SK-MEL-5 (cell line): ENCODE results near the gene PLS3. TPM values are rescaled to one million over a fixed set of nuclear protein-coding genes. Genes with fewer than 3 reads are reported as not detected.
A peak's percentile ranks its signal among the peaks of the same experiment; 100 is the strongest.
"Not testable (repeated sequence)": the region's sequence is repeated elsewhere in the genome, so short reads cannot be mapped to it uniquely, and the experiment has no call there.

Experiments used
- DNase-seq: peaks from one replicate; pipeline ENCODE4 v3.0.0-alpha.2; 2016; ENCODE audit warnings: low read depth, low spot score
- in situ Hi-C: cut with HindIII; loops from 2 replicates; pipeline ENCODE4 v1.10.0; 2016; ENCODE audit warnings: low sequenced_read_pairs, high pct_unique_total_duplicates, low pct_unique_long_range_greater_than_20kb
- total RNA-seq: library from RNA; depleted of rRNA; stranded (reverse); fragments of >200 nt; shearing (Covaris generic); gene quantifications from 2 replicates; pipeline ENCODE4 v1.2.3, GENCODE V29; 2014

PLS3 gene
- total RNA-seq, 1 experiment from 2014 or later: 183 TPM

DNA sequence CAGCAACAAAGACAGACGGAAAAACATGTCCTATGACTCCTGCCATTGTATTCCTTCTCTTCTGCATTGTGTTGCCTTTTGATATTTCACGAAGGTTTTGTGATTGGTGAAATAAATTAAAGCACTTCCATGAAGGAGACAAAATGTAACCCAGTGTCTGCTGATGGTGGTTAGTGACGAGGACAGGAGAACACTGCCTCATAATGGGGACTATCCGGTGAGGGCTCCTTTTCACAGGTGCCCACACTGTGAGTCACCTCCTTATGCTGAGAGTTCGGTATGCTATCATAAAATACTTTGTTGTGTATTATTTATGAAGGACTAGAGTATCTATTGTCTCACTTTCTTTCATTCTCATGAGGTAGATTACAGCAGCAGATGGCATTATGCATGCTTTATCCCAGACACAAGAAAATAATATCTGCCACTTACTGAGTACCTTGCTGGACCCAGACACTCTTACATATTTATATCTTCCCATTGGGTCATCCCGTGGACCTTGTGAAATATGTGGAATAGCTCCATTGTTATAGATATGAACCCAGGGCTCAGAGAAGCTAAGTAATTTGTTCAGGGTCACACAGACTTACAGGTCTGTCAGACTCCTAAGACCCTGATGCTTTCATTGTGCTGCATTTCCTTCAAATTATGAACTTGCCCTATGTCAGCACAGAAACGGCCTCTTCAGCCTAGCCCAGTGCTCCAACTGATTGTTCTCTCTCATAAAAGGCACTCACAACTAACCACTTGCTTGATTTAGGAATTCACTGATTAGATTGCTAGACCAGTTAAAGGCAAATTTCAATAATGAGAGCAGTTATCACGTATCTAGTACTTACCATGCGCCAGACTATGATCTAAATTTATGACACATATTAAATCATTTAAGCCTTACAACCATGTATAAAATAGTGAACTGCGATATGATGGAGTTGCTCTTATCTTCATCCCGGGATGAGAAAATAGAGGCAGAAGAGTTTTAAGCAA lies 31.2 kb downstream of the PLS3 start:
- no peak for DNase-seq
- in situ Hi-C loops: no loop called here

DNA sequence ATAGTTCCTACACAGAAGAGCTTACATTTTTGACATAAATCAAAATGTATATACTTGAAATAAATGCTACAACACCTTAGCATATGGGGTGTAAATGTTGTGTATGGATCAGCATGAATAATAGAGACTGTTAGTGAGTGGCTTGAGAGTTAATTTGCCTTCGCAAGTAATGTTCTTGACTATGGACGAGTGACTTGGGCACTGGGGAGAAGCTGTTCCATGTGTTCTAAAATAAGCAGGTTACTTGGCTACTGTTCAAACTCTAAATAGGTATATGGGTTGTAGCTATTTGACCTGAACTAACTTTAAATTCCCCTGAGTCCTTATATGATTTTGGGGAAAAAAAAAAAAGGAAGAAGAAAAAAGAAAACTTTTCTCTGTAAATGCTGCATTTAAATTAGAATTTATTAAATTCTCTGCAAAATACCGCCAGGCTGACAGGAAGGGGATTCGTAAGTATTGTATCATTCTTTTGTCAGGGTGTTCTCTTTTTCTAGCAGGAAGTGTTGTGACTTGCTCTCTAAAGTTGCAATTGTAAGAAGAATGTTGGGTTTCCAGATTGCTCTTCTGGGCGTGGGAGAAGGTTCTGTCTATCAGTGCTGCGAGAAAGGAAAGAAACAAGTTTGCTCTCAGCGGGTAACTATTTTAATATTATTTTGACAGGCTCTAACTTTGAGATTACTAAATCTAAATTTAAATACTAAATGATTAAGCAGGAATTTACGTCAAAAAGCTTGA lies 32.2 kb downstream of the PLS3 start:
- in situ Hi-C loops: no loop called here
- DNase-seq: no peak

DNA sequence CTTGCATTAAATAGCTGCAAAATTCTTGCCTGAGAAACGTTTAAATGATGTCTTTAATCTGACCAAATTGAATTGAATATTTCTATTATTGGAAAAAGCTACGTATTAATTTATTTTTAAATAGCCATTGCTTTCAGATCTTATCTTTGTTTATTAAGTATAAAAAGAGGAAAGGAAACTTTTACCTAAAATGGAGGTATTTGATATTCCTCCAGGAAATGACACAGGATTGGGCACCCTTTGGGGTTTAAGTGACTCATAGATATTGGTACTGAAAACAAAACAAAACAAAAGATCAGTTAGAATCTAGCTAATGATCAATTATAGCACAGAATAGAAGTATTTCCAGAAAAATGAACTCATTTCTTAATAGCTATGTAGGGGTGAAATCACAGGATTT lies 34.1 kb downstream of the PLS3 start:
- DNase-seq: no peak
- in situ Hi-C loops: no loop called here

GRCh38 chrX:115598556-115598955 lies 37.6 kb downstream of the PLS3 start:
- DNase-seq: no peak
- in situ Hi-C loops: no loop called here

- DNase-seq: no peak
- in situ Hi-C loops: no loop called here
Observed at GRCh38 chrX:115602308-115602707, 41.3 kb downstream of the PLS3 start.

- in situ Hi-C loops: no loop called here
- peak; percentile 32 for DNase-seq
Observed at GRCh38 chrX:115602729-115603389, 41.9 kb downstream of the PLS3 start.

DNA sequence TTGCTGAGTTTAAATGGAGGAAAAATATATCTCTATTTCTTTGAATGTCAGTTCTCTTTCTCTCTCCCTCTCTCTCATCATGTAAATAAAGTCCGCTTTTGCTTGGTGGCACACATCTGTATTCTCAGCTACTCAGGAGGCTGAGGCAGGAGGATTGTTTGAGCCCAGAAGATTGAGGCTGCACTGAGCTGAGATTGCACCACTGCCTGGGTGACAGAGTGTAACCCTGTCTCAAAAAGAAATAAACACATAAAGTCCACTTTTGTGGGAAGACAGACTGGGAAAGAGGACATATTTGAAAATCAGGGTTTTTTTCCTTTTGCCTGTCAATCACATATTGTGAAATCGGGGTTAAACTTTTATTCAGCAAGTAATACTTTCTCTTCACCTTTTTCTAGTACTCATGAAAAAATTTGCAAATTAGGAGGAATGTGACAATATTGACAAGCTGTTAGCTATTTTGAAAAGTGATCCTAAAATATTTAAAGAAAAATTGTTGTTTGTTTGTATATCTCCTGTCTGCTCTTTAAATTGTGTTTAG lies 42.6 kb downstream of the PLS3 start:
- in situ Hi-C loops: no loop called here
- DNase-seq: no peak

DNA sequence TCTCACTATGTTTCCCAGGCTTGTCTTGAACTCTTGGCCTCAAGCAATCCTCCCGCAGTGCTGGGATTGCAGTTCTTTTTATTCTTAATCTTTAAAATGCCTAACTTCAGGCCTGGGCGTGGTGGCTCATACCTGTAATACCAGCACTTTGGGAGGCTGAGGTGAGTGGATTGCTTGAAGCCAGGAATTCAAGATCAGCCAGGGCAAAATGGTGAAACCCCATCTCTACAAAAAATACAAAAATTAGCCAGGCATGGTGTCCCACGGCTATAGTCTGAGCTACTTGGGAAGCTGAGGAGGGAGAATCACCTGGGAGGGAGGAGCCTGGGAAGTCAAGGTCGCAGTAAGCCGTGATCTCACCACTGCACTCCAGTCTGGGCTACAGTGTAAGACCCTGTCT lies 45.9 kb downstream of the PLS3 start:
- DNase-seq: no peak
- in situ Hi-C loops: no loop called here

- in situ Hi-C loops: no loop called here
- no peak for DNase-seq
Observed at GRCh38 chrX:115609621-115610020, 48.6 kb downstream of the PLS3 start.

- in situ Hi-C loops: no loop called here
- DNase-seq: no peak
Observed at GRCh38 chrX:115616943-115617563, 56.1 kb downstream of the PLS3 start.

GRCh38 chrX:115622534-115622933 lies 61.6 kb downstream of the PLS3 start:
- in situ Hi-C loops: no loop called here
- no peak for DNase-seq

- DNase-seq: no peak
- in situ Hi-C loops: no loop called here
Observed at GRCh38 chrX:115624916-115625315, 63.9 kb downstream of the PLS3 start.

GRCh38 chrX:115625572-115626301 lies 64.8 kb downstream of the PLS3 start:
- DNase-seq: peak; percentile 77
- in situ Hi-C loops: no loop called here

DNA sequence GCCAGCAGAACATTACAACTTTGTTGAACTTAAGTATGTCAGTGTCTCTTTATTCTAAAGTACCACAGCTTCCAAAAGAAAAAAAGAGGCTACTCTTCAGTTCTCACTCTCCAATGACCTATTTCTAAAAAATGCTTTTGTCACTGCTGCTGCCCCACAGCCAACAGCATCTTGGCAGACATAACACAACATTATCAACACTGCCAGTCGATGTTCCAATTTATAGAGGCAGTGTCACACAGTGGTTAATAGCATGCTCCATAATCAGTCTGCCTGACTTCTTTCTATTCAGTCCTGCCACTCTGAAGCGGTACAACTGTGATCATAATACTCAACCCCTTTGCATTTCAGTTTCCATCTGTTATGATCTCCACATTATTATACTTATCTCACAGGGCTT lies 69.2 kb downstream of the PLS3 start:
- in situ Hi-C loops: no loop called here
- DNase-seq: no peak

DNA sequence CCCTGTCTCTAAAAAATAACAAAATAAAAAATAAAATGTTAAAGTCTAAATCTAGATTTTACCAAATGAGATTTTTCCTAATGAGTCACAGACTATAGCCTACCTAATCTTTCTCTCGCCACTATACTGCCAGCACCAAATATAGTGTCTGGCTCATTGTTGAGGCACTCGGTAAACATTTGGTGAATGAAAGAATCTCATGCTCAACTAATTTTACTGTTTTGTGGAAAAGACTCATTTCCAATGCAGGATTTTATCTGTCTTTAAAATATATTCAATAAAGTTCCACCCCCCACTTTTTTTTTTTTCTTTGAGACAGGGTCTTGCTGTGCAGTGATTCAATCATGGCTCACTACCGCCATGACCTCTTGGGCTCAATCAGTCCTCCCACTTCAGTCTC lies 71.5 kb downstream of the PLS3 start:
- in situ Hi-C loops: no loop called here
- no peak for DNase-seq

- DNase-seq, in situ Hi-C loops: not testable (repeated sequence)
Observed at GRCh38 chrX:115633397-115633796, 72.4 kb downstream of the PLS3 start.

- in situ Hi-C loops: no loop called here
- DNase-seq: no peak
Observed at GRCh38 chrX:115639334-115639880, 78.4 kb downstream of the PLS3 start.
